OCI-LY7 (cell line): ENCODE results near the gene STK16.
A peak's percentile ranks its signal among the peaks of the same experiment; 100 is the strongest.

ENCODE experiments used
- CTCF ChIP-seq: fragments of 200-600 bp; sonication (generic); conservative IDR thresholded peaks from 2 replicates; pipeline ENCODE4 v1.5.1; 2014; ENCODE audit warnings: mild to moderate bottlenecking, antibody characterized with exemption, low read length, moderate library complexity, mixed read lengths
- EZH2phosphoT487 ChIP-seq: fragments of 200-600 bp; sonication (generic); IDR thresholded peaks from 2 replicates; pipeline ENCODE4 v1.6.1; 2018; ENCODE audit warnings: low read depth, borderline replicate concordance, mild to moderate bottlenecking, mixed run types, antibody characterized with exemption, low read length, moderate library complexity, mixed read lengths

- TF ChIP-seq CTCF (peak; percentile 98), EZH2phosphoT487 (no peak)
Observed at GRCh38 chr2:219277703-219278654, 32.7 kb downstream of the STK16 start.
